ENCODE measurements around the gene TBC1D17. TPM values are rescaled to one million over a fixed set of nuclear protein-coding genes. Genes with fewer than 3 reads are reported as not detected.

TBC1D17 gene
- polyA plus RNA-seq, 2 of the 4 experiments (the other 2 are of a cell fraction): 12.3 to 41.5 TPM

DNA sequence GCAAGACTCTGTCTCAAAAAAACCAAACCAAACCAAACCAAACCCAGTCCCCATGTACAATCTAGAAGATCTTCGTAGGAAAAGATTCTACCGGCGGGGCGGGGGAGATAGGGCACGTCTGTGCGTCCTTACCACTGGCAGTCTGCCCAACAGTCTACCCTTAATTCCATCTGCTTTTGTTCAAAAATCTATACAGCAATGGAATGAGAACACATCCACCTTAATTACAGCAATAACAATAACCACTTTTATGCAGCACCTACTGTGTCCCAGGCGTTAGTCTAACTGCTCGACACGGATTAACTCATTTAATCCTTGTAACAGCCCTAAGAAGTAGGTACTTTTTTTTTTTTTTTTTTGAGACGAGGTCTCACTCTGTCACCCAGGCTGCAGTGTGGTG, 49.0 kb downstream of the TBC1D17 start:
- FAIRE-seq (no peak), DNase-seq (ENCODE audit: low read depth in 1 of 2, low spot score in 1 of 2) (no peak), ATAC-seq (no peak)
- POLR2A ChIA-PET: no interaction called here
- no peak overlapping the region for H3K4me3 ChIP-seq
- H3K4me1 ChIP-seq: peaks cover 23% of the 10 kb centered on the region
- no peak overlapping the region for H3K27ac ChIP-seq
- no peak overlapping the region; the same call in 2 of the 3 replicates for H3K4me2 ChIP-seq
- TF ChIP-seq, protein P1, sequence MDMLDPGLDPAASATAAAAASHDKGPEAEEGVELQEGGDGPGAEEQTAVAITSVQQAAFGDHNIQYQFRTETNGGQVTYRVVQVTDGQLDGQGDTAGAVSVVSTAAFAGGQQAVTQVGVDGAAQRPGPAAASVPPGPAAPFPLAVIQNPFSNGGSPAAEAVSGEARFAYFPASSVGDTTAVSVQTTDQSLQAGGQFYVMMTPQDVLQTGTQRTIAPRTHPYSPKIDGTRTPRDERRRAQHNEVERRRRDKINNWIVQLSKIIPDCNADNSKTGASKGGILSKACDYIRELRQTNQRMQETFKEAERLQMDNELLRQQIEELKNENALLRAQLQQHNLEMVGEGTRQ (IDR thresholded peaks at IDR 0.05): no peak
- TF ChIP-seq ZC3H11A (IDR thresholded peaks at IDR 0.05) (no peak), NR3C1 (IDR thresholded peaks at IDR 0.05) (no peak), HOXB5 (CRISPR knock-in tag; IDR thresholded peaks at IDR 0.05) (no peak), TFCP2L1 (CRISPR knock-in tag; IDR thresholded peaks at IDR 0.05) (no peak), JUN (IDR thresholded peaks at IDR 0.05) (no peak), MAFK (IDR thresholded peaks at IDR 0.05; ENCODE audit: partially characterized antibody) (no peak), HDAC2 (IDR thresholded peaks at IDR 0.05) (no peak), KDM1A (IDR thresholded peaks at IDR 0.05; ENCODE audit: low read depth) (no peak), SMC3 (IDR thresholded peaks at IDR 0.05) (no peak), JUNB (IDR thresholded peaks at IDR 0.05) (no peak), ZNF302 (CRISPR knock-in tag; IDR thresholded peaks at IDR 0.05) (no peak), BHLHE40 (IDR thresholded peaks at IDR 0.05; ENCODE audit: low read depth, low read length) (no peak), HEYL (CRISPR knock-in tag; IDR thresholded peaks at IDR 0.05) (no peak), NPAS2 (CRISPR knock-in tag; IDR thresholded peaks at IDR 0.05; ENCODE audit: borderline replicate concordance) (no peak), FOSB (CRISPR knock-in tag; IDR thresholded peaks at IDR 0.05) (no peak)
- TF ChIP-seq, protein P2, sequence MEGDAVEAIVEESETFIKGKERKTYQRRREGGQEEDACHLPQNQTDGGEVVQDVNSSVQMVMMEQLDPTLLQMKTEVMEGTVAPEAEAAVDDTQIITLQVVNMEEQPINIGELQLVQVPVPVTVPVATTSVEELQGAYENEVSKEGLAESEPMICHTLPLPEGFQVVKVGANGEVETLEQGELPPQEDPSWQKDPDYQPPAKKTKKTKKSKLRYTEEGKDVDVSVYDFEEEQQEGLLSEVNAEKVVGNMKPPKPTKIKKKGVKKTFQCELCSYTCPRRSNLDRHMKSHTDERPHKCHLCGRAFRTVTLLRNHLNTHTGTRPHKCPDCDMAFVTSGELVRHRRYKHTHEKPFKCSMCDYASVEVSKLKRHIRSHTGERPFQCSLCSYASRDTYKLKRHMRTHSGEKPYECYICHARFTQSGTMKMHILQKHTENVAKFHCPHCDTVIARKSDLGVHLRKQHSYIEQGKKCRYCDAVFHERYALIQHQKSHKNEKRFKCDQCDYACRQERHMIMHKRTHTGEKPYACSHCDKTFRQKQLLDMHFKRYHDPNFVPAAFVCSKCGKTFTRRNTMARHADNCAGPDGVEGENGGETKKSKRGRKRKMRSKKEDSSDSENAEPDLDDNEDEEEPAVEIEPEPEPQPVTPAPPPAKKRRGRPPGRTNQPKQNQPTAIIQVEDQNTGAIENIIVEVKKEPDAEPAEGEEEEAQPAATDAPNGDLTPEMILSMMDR (IDR thresholded peaks at IDR 0.05): no peak
- TF ChIP-seq, protein P3, sequence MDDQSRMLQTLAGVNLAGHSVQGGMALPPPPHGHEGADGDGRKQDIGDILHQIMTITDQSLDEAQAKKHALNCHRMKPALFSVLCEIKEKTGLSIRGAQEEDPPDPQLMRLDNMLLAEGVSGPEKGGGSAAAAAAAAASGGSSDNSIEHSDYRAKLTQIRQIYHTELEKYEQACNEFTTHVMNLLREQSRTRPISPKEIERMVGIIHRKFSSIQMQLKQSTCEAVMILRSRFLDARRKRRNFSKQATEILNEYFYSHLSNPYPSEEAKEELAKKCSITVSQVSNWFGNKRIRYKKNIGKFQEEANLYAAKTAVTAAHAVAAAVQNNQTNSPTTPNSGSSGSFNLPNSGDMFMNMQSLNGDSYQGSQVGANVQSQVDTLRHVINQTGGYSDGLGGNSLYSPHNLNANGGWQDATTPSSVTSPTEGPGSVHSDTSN (IDR thresholded peaks at IDR 0.05): no peak
- TF ChIP-seq, protein P4, sequence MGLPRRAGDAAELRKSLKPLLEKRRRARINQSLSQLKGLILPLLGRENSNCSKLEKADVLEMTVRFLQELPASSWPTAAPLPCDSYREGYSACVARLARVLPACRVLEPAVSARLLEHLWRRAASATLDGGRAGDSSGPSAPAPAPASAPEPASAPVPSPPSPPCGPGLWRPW (IDR thresholded peaks at IDR 0.05): no peak
- TF ChIP-seq, protein P5, sequence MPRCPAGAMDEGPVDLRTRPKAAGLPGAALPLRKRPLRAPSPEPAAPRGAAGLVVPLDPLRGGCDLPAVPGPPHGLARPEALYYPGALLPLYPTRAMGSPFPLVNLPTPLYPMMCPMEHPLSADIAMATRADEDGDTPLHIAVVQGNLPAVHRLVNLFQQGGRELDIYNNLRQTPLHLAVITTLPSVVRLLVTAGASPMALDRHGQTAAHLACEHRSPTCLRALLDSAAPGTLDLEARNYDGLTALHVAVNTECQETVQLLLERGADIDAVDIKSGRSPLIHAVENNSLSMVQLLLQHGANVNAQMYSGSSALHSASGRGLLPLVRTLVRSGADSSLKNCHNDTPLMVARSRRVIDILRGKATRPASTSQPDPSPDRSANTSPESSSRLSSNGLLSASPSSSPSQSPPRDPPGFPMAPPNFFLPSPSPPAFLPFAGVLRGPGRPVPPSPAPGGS (IDR thresholded peaks at IDR 0.05): no peak
- H3K9me3 ChIP-seq: no peaks in the 10 kb centered on the region
- CTCF ChIA-PET: interaction anchor here (0.9 to 3.9 kb wide), 4 partner anchors 10 to 36 kb away, joined by 3 to 26 read pairs (median 9); no protein-coding TSS in a partner anchor
- WGBS (ENCODE audit: missing lambda C conversion rate): 96% methylated on average over 10 of the region's 10 CpGs

DNA sequence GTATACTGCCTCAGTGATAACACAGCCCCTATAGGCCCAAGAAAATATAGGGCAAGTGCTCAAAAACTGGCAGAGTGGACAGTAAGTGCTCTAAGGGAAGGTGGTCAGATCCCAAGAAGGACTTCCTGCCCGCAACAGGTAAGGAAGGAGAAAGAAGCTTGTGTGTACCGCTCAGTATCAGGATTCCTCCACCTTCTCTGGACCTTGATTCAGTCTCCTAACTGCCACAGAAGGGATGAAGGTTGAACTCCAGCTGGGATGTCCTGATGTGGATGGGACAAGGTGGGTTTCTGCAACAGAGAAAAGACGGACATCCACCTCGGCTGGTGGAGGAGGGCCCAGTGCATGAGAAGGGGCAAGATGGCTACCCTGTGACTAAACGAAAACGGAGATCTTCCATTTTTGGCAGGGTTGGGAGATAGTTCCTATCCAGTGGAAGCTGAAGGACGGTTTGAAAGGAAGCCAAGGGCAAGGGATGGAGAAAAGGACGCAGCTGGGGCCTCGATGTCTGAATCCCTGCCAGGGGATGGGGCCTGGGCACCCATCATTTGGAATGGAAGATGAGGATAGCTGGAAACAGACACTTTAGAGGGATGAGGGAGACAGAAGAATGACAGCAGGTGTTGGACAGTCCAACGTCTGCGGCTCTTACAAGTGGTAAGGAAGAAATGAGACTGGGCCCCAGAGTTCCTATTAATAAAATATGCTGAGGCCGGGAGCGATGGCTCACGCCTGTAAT, 50.2 kb downstream of the TBC1D17 start:
- H3K27ac ChIP-seq: peak overlapping the region; percentile 95 to 96; a peak in 3 of 6 replicates
- ChIA-PET CTCF (interaction anchor here (0.7 to 3.9 kb wide), 8 partner anchors 9 to 220 kb away, joined by 3 to 26 read pairs (median 4); no protein-coding TSS in a partner anchor), POLR2A (interaction anchor here (2.6 kb wide), 1 partner anchor 9 kb away, joined by 22 read pairs; no protein-coding TSS in a partner anchor)
- peak overlapping the region; percentile 70 for H3K4me3 ChIP-seq
- no peaks in the 10 kb centered on the region for H3K9me3 ChIP-seq
- DNase-seq (ENCODE audit: low read depth in 1 of 2, low spot score in 1 of 2) (no peak), ATAC-seq (no peak), FAIRE-seq (no peak)
- WGBS (ENCODE audit: missing lambda C conversion rate): 90% methylated on average over 14 of the region's 14 CpGs
- peaks cover 23% of the 10 kb centered on the region for H3K4me1 ChIP-seq
- TF ChIP-seq RARB (CRISPR knock-in tag; IDR thresholded peaks at IDR 0.05) (no peak), EHMT2 (IDR thresholded peaks at IDR 0.05; ENCODE audit: low read depth) (no peak), HOXB13 (CRISPR knock-in tag; IDR thresholded peaks at IDR 0.05; ENCODE audit: low read depth) (no peak), ZFP36 (IDR thresholded peaks at IDR 0.05; ENCODE audit: borderline replicate concordance, partially characterized antibody) (no peak), NR3C1 (IDR thresholded peaks at IDR 0.05) (no peak)
- TF ChIP-seq, protein P4 (IDR thresholded peaks at IDR 0.05): no peak
- peak overlapping the region; percentile 82 for H3K4me2 ChIP-seq

Measured in A549 (cell line).